Endothelial cell of umbilical vein (primary cell): Measurements from ENCODE around the gene TTLL10. TPM values are rescaled to one million over a fixed set of nuclear protein-coding genes. Genes with fewer than 3 reads are reported as not detected.

Experiments used
- BruUV-seq: library from RNA; stranded (reverse); fragments of 400-500 nt; replicated peaks from 2 replicates; lab custom pipeline; 2021; lab: Mats Ljungman, UMichigan
- CTCF ChIA-PET: fragments of 300-600, 350-600 bp; sonication (Branson Sonifier 250); formaldehyde crosslinking; loops from one replicate; lab custom pipeline; 2021; ENCODE audit warnings: antibody characterized with exemption, inconsistent platforms; lab: Charles Lee
- POLR2A ChIA-PET: fragments of 300-600, 350-600 bp; sonication (Branson Sonifier 250); formaldehyde crosslinking; loops from one replicate; lab custom pipeline; 2021; ENCODE audit warnings: antibody characterized with exemption, inconsistent platforms; lab: Charles Lee
- DNase-seq: peaks from one replicate; pipeline ENCODE4 v3.0.0-alpha.2; 2011; ENCODE audit warnings: low read depth, low spot score
- FAIRE-seq: peaks from 2 replicates; lab custom pipeline; 2011; peaks lifted over from hg19 to GRCh38; lab: Jason Lieb, UNC
- H2AFZ ChIP-seq: 2 replicates; pipeline ENCODE4 v1.6.0; 2012; ENCODE audit warnings: low read depth, low read length, control low read depth, inconsistent platforms
- H3K27ac ChIP-seq: 2 replicates; pipeline ENCODE4 v1.5.1; 2011; ENCODE audit warnings: low read depth, mild to moderate bottlenecking, control low read depth, low read length, moderate library complexity; ENCODE audit not compliant: insufficient read depth
- H3K27me3 ChIP-seq, 2 experiments: 2 replicates each; pipeline versions ENCODE4 v1.6.0 to v1.6.1; 2011; ENCODE audit warnings: low read length in 2 of 2, mixed read lengths in 1 of 2; ENCODE audit not compliant: control insufficient read depth in 2 of 2, insufficient read depth in 2 of 2
- H3K36me3 ChIP-seq, 2 experiments: 2 replicates in 1 of 2; 3 replicates in 1 of 2; pipeline ENCODE4 v1.5.1; 2011; ENCODE audit warnings: low read length in 2 of 2, mild to moderate bottlenecking in 1 of 2, moderate library complexity in 1 of 2; ENCODE audit not compliant: control insufficient read depth in 2 of 2, insufficient read depth in 2 of 2; ENCODE audit errors: extremely low read depth in 1 of 2
- H3K4me1 ChIP-seq: 3 replicates; pipeline ENCODE4 v1.5.1; 2011; ENCODE audit warnings: mild to moderate bottlenecking, low read length; ENCODE audit not compliant: control insufficient read depth, insufficient read depth; ENCODE audit errors: extremely low read depth
- H3K4me2 ChIP-seq: 2 replicates; pipeline ENCODE4 v1.6.1; 2011; ENCODE audit warnings: low read length, control low read depth, mixed read lengths; ENCODE audit not compliant: insufficient read depth
- H3K4me3 ChIP-seq, 3 experiments: fragments of 200-600 bp in 1 of 3; sonication (generic), shearing (Covaris generic) in 1 of 3; replicated peaks in 1 of 3; 2 replicates each; pipeline ENCODE4 v1.5.1; 2011 to 2016; ENCODE audit warnings: control low read depth in 3 of 3, low read length in 3 of 3, mild to moderate bottlenecking in 2 of 3, inconsistent platforms in 1 of 3, low read depth in 1 of 3, moderate library complexity in 1 of 3; ENCODE audit not compliant: insufficient read depth in 1 of 3
- H3K79me2 ChIP-seq: 2 replicates; pipeline ENCODE4 v1.6.0; 2012; ENCODE audit warnings: low read length, inconsistent platforms; ENCODE audit not compliant: control insufficient read depth, insufficient read depth
- H3K9ac ChIP-seq: replicated peaks from 2 replicates; pipeline ENCODE3; 2011; ENCODE audit warnings: low read length, control low read depth; ENCODE audit not compliant: insufficient read depth; ENCODE audit errors: extremely low read depth
- H3K9me1 ChIP-seq: replicated peaks from 3 replicates; pipeline ENCODE4 v1.6.0; 2011; ENCODE audit warnings: mild to moderate bottlenecking, low read length; ENCODE audit not compliant: control insufficient read depth, insufficient read depth; ENCODE audit errors: extremely low read depth
- H3K9me3 ChIP-seq: replicated peaks from 2 replicates; pipeline ENCODE4 v1.5.1; 2012; ENCODE audit warnings: low read length, inconsistent platforms; ENCODE audit not compliant: control insufficient read depth, insufficient read depth
- H4K20me1 ChIP-seq: replicated peaks from 2 replicates; pipeline ENCODE3; 2011; ENCODE audit warnings: mild to moderate bottlenecking, low read length; ENCODE audit not compliant: control insufficient read depth, insufficient read depth; ENCODE audit errors: extremely low read depth
- CTCF ChIP-seq, 2 donors: IDR thresholded peaks; 1 replicate in 1 of 2; 2 replicates in 1 of 2; pipeline ENCODE4 v1.5.1; 2011; ENCODE audit warnings: low read length in 2 of 2, mild to moderate bottlenecking in 2 of 2, moderate library complexity in 2 of 2, control low read depth in 1 of 2, inconsistent platforms in 1 of 2, low read depth in 1 of 2; ENCODE audit not compliant: insufficient read depth in 1 of 2; ENCODE audit errors: extremely low read depth in 1 of 2
- EZH2 ChIP-seq: IDR thresholded peaks from 2 replicates; pipeline ENCODE4 v1.6.1; 2012; ENCODE audit warnings: borderline replicate concordance, low read depth, mild to moderate bottlenecking, moderate library complexity, low read length, inconsistent platforms; ENCODE audit not compliant: severe bottlenecking
- FOS ChIP-seq: IDR thresholded peaks from 2 replicates; pipeline ENCODE4 v1.6.1; 2011; ENCODE audit warnings: mild to moderate bottlenecking, low read length, moderate library complexity, borderline replicate concordance; ENCODE audit not compliant: insufficient read depth
- GATA2 ChIP-seq: IDR thresholded peaks from 2 replicates; pipeline ENCODE4 v1.7.0; 2011; ENCODE audit warnings: low read depth, mild to moderate bottlenecking, moderate library complexity, mixed read lengths, low read length; ENCODE audit not compliant: insufficient read length, insufficient read depth
- JUN ChIP-seq: IDR thresholded peaks from 2 replicates; pipeline ENCODE4 v1.6.1; 2011; ENCODE audit warnings: borderline replicate concordance, low read depth; ENCODE audit not compliant: insufficient read length, insufficient read depth
- MAX ChIP-seq: IDR thresholded peaks from 2 replicates; pipeline ENCODE4 v1.6.1; 2011; ENCODE audit not compliant: insufficient read depth, insufficient read length
- MYC ChIP-seq: IDR thresholded peaks from one replicate; pipeline ENCODE4 v1.6.1; 2011; ENCODE audit warnings: mild to moderate bottlenecking, low read depth, low read length
- POLR2A ChIP-seq: IDR thresholded peaks from 2 replicates; pipeline ENCODE4 v1.6.1; 2012; ENCODE audit warnings: low read depth, mild to moderate bottlenecking, control low read depth, low read length
- POLR2AphosphoS5 ChIP-seq: IDR thresholded peaks from 2 replicates; pipeline ENCODE4 v1.6.1; 2012; ENCODE audit warnings: low read depth, mild to moderate bottlenecking, control low read depth, low read length, moderate library complexity; ENCODE audit not compliant: insufficient read depth
- dilution Hi-C: fragments of 300-500 bp; cut with MboI; formaldehyde crosslinking; loops from one replicate; pipeline ENCODE4 v1.15.0; 2019; ENCODE audit warnings: low sequenced_read_pairs; ENCODE audit not compliant: extremely low pct_ligation_motif_present
- intact Hi-C: fragments of 100-400 bp; cut with micrococcal nuclease; formaldehyde crosslinking; loops from one replicate; pipeline ENCODE4 v1.10.0; 2022
- polyA plus RNA-seq, 4 experiments: library from polyadenylated mRNA; depleted of rRNA in 3 of 4; stranded (reverse) in 3 of 4; unstranded in 1 of 4; fragments of >200 nt; gene quantifications; 2 replicates each; pipeline versions ENCODE4 v1.2.1 to v1.2.3, GENCODE V29; 2011 to 2012; ENCODE audit warnings: missing spikeins in 1 of 4
- total RNA-seq: library from RNA; stranded (reverse); gene quantifications from 2 replicates; pipeline ENCODE4 v1.2.3, GENCODE V29; 2021

Gene TTLL10
- total and polyA plus RNA-seq, 2 donors (not counting 3 experiments of a cell fraction or from before 2014, with no cell fraction given): not detected

- H2AFZ ChIP-seq: no peak overlapping the region
- no peaks in the 10 kb centered on the region for H3K9me1 ChIP-seq
- no peaks in the 10 kb centered on the region for H3K4me1 ChIP-seq
- CTCF ChIA-PET: interaction anchor here (1.1 kb wide), 1 partner anchor 51 kb away, joined by 3 read pairs; no protein-coding TSS in a partner anchor
- no peak overlapping the region for H3K27ac ChIP-seq
- no peaks in the 10 kb centered on the region for H3K9me3 ChIP-seq
- no peak for DNase-seq
- H3K27me3 ChIP-seq: no peaks in the 10 kb centered on the region
- no peak overlapping the region for H3K4me3 ChIP-seq
- dilution Hi-C loops: no loop called here
- intact Hi-C loops: no loop called here
- no peaks in the 10 kb centered on the region for H3K36me3 ChIP-seq
- H3K9ac ChIP-seq: no peak overlapping the region
- TF ChIP-seq GATA2 (no peak), MYC (no peak), JUN (no peak), POLR2AphosphoS5 (no peak), POLR2A (no peak), EZH2 (no peak)
- POLR2A ChIA-PET: no interaction called here
- H3K79me2 ChIP-seq: no peaks in the 10 kb centered on the region
- FAIRE-seq: no peak
- BruUV-seq: no TSS peak
- H3K4me2 ChIP-seq: no peak overlapping the region
- H4K20me1 ChIP-seq: no peaks in the 10 kb centered on the region
These were observed 66.1 kb downstream of the TTLL10 start for GRCh38 chr1:1239614-1240347.

GRCh38 chr1:1240348-1240732, 66.7 kb downstream of the TTLL10 start:
- Histone ChIP-seq H3K4me1 (no peaks in the 10 kb centered on the region), H3K4me2 (no peak overlapping the region), H3K27me3 (no peaks in the 10 kb centered on the region), H3K79me2 (no peaks in the 10 kb centered on the region), H3K27ac (no peak overlapping the region), H3K9me3 (no peaks in the 10 kb centered on the region), H3K4me3 (no peak overlapping the region), H3K9me1 (no peaks in the 10 kb centered on the region), H2AFZ (no peak overlapping the region), H4K20me1 (no peaks in the 10 kb centered on the region), H3K36me3 (no peaks in the 10 kb centered on the region), H3K9ac (no peak overlapping the region)
- dilution Hi-C loops (no loop called here), intact Hi-C loops (no loop called here)
- DNase-seq (no peak), FAIRE-seq (no peak)
- no peak for TF ChIP-seq GATA2
- no peak for TF ChIP-seq POLR2AphosphoS5
- TF ChIP-seq JUN: no peak
- TF ChIP-seq MAX: no peak
- no peak for TF ChIP-seq MYC
- no peak for TF ChIP-seq POLR2A
- no peak for TF ChIP-seq EZH2
- no peak for TF ChIP-seq CTCF (IDR thresholded peaks at IDR 0.05; ENCODE audit: extremely low read depth in 1 of 2, insufficient read depth in 1 of 2, low read depth in 1 of 2, low read length in 2 of 2)
- no peak for TF ChIP-seq FOS
- ChIA-PET POLR2A (no interaction called here), CTCF (no interaction called here)
- no TSS peak for BruUV-seq
